Hepatic stellate cell (primary cell): ENCODE measurements around the gene SNX27.
A peak's percentile ranks its signal among the peaks of the same experiment; 100 is the strongest.
"Not testable (repeated sequence)": the region's sequence is repeated elsewhere in the genome, so short reads cannot be mapped to it uniquely, and the experiment has no call there.

Source experiments
- DNase-seq: peaks from one replicate; pipeline ENCODE4 v3.0.0; 2011; ENCODE audit warnings: low spot score

SNX27 gene

GRCh38 chr1:151641229-151641628 is 29.4 kb downstream of the SNX27 start:
- no peak for DNase-seq

DNA sequence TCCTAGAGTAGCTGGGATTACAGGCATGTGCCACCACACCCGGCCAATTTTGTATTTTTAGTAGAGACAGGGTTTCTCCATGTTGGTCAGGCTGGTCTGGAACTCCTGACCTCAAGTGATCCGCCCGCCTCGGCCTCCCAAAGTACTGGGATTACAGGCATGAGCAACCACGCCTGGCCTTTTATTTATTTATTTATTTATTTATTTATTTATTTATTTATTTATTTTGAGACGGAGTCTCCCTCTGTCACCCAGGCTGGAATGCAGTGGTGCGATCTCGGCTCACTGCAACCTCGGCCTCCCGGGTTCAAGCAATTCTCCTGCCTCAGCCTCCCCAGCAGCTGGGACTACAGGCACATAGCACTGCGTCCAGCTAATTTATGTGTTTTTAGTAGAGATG is 31.2 kb downstream of the SNX27 start:
- not testable (repeated sequence) for DNase-seq

- no peak for DNase-seq
Observed at GRCh38 chr1:151644001-151644400, 32.2 kb downstream of the SNX27 start.

DNA sequence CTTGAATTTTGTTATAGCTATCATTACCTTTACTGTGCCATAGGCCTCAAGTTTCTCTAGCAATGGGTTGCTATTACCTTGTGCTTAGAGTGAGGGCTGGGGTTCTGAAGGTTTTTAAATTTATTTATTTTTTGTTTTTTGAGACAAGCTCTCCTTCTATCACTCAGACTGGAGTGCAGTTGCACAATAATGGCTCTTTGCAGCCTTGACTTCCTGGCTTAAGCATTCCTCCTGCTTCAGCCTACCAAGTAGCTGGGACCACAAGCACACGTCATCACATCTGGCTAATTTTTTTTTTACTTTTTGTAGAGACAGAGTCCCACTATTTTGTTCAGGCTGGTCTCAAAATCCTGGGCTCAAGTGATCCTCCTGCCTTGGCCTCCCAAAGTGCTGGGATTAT is 41.5 kb downstream of the SNX27 start:
- no peak for DNase-seq

- no peak for DNase-seq
Observed at GRCh38 chr1:151655371-151655770, 43.5 kb downstream of the SNX27 start.

DNA sequence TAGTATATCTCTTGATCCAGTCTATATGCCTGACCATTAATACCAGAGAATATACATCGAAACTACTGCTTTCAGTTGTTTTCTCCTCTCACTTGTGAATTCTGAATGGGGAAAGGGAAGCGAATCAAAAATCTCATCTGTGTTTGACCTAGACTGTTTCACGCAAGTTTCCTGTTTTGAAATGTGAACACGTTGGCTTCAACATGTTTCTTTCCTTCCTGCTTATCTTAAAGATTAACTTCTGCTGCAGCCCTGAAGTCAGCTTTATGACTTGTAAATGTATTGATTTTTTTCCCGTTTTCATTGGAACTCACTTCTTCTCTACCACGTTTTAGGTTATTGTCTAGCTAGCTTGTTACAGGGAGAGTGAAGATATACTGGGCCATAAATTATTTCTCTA is 49.9 kb downstream of the SNX27 start:
- DNase-seq, result no peak

DNA sequence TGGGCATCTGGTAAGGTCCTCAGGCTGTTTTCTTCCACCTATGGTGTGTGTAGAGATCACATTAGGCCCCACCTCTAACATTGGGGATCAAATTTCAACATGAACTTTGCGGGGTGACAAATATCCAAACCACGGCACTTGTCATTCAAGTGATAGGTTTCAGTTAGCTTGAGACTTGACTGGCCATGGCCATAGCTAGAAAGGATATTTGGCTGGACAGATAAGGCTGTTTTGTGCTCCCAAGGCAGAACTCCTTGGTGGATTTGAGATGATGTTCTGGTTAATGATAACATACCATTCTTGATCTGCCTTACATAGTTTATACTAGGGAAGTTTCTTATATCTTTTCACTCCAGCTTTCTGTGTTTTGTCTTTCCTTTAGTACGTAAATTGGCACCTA is 56.2 kb downstream of the SNX27 start:
- DNase-seq, result no peak

- not testable (repeated sequence) for DNase-seq
Observed at GRCh38 chr1:151670036-151670675, 58.3 kb downstream of the SNX27 start.

GRCh38 chr1:151673407-151673806 is 61.6 kb downstream of the SNX27 start:
- no peak for DNase-seq

GRCh38 chr1:151680391-151680790 is 68.5 kb downstream of the SNX27 start:
- DNase-seq, result no peak

DNA sequence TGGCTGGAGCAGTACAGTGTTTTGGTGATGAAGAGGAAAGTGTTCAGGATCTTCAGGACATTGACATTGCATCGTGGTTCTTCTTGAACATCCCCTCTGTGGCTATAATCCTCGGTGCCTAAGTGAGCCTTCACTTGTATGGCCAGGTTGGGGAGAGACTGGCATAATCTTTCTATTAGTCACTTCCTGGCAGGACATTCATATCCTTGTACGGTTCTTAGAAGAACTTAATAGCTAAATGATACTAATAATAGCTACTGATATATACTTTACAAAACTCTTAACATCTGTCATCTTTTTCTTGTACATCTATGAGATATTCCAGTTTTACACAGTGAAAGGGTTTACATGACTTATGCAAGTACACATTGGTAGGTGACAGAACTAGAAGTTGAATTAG is 69.0 kb downstream of the SNX27 start:
- DNase-seq, result peak; percentile 83

DNA sequence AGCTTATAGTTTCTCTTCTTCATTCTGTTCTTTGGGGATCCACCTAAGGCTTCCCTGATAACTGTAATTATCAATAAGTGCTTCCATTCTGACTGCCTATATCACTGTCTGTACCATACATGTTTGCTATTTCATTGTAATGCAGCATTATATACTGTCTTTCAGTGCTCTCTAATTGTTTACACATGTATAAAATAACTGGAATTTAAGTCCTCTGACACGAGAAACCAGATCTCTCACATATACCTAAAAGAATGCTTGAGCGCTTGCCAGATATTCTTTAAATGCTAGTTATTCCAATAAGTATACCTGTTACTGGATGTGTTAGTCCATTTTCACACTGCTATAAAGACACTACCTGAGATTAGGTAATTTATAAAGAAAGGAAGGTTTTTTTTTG is 70.1 kb downstream of the SNX27 start:
- no peak for DNase-seq

DNA sequence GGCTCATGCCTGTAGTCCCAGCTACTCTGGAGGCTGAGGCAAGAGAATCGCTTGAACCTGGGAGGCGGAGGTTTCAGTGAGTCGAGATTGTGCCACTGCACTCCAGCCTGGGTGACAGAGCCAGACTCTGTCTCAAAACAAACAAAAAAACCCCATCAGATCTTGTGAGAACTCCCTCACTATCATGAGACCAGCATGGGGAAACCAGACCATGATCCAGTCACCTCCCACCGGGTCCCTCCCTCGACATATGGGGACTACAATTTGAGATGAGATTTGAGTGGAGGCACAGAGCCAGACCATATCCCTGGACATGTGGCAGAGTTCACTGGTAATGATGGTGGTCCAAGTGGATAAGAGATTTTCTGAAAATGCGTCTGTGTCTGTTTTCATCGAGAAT is 71.1 kb downstream of the SNX27 start:
- not testable (repeated sequence) for DNase-seq

DNA sequence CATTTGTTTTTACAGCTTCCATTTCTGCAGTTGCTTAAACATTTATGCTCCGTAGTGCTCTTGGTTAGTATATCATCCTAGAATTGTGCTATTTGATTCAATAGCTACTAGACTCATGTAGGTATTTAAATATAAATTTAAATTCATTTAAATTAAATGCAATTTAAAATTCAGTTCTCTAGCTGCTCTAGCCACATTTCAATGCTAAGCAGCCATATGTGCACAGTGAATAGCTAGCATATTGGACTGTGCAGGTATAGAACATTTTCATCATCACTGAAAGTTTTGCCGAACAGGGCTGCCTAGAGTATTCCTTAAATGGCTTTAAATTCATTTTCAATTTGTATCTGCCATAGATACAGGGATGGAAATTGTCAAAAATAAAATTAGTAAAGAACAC is 72.3 kb downstream of the SNX27 start:
- DNase-seq, result no peak

GRCh38 chr1:151686561-151686960 is 74.7 kb downstream of the SNX27 start:
- DNase-seq, result no peak

GRCh38 chr1:151689494-151689893 is 77.6 kb downstream of the SNX27 start:
- no peak for DNase-seq

DNA sequence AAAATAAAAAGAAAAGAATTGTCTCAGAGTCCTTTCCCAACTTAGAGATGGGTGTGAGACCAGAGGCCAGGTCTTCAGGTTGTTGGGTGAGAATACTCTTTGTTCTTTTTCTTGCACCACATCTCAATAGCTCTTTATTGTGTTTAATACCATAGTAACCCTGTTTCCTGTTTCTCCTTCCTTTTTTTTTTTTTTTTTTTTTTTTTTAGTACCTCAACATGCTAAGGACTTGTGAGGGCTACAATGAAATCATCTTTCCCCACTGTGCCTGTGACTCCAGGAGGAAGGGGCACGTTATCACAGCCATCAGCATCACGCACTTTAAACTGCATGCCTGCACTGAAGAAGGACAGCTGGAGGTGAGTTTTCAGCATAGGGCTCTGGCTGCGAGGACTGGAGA is 80.4 kb downstream of the SNX27 start:
- no peak for DNase-seq

DNA sequence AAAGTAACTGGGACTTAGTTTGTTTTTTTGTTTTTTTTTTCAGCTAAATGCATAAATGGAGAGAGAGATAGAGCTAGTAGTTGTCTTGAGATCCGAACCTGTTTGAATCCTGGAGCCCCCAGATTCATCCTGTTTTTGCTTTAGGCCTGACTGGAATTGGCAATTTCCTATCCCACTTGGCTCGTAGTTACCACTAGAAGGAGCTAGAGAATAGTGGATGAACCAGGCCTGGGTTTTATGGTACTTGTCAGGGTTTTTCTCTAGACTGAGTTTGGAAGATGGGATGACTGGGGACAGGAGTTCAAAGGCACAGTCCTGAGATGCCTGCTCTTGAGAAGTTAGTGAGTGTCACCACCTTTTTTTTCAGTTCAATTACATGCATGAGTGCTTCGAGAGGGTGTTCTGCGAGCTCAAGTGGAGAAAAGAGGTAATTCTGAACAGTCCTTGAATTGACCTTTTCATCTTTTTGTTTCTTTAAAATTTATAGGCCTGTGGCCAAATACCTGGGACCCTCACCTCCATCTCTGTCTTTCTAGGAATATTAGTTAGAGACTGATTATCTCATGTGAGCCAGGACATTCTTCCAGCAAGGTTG is 81.3 kb downstream of the SNX27 start:
- peak; percentile 52 for DNase-seq

GRCh38 chr1:151701515-151701914 is 89.7 kb downstream of the SNX27 start:
- DNase-seq, result no peak

DNA sequence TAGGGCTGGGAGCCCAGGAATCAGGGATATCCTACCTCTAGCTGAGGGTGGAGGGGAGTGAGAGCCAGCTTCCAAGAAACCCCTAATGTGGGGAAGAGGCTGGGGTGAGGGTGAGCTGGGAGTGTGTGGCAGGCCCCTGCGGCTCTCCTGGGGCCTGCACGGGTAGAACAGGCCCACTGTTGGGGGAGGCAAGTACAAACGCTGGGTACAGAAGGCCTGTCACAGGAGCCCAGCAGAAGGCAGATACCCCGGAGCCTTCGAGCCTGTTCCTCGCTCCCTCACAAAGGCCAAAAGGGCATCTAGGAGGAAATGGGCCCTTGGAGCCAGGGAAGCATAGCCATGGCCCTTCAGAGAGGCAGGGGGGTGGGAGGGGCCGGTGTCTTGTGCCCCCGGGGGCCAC is 91.1 kb downstream of the SNX27 start:
- DNase-seq, result no peak

DNA sequence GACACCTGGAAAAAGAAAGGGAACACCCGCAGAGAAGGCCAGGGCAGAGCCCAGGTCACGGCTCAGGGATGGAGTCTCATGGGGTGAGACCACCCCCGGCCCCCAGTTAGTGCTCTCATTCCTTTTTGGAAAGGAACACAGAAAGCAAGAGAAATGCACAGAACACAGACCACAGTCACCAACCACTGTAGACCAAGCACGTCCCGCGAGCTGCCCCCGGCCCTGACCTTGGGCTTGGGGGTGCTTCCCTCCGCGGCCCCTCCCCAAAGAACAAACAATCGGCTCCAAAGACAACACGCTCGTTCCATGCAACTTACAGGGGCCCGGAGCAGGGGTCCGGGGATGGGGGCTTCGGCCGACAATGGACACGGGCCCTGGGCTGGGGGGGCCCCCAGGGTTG is 92.0 kb downstream of the SNX27 start:
- no peak for DNase-seq

DNA sequence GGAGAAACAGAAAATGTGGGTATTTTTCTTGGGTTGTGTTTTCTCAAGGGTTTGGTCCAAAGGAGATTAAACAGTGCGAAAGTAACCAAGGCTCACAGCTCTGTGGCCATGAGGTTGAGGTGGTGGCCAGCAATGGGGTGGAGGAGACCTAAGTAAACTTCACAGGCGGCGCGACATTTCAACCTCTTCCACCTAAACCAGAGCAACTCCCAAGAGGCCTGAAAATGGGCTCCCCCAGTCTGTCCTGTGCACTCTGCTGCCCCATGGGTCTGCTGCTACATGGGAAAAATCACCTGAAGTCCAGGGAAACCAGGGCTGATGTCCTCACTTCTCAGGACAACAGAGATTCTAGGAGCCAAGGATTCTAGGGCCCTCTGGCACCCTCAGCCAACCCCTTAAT is 92.4 kb downstream of the SNX27 start:
- no peak for DNase-seq

DNA sequence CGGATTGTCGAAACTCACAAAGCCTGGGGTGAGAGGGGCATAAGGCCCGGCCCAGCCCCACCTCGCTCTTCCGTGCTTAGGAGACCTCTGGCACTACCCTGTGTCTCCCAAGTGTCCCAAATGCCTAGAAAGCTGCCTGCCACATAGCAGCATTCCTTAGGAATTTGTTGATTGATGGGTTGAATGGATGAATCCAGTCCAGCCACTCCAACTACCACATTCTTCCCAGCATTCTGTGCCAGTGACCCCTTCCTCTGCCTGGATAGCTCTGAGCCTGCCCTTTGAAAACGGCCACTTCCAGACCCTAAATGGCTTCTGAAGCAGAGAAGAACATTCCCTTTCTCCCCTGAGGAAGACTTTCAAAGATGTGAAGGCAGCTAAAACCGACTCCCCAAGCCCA is 93.3 kb downstream of the SNX27 start:
- no peak for DNase-seq

DNA sequence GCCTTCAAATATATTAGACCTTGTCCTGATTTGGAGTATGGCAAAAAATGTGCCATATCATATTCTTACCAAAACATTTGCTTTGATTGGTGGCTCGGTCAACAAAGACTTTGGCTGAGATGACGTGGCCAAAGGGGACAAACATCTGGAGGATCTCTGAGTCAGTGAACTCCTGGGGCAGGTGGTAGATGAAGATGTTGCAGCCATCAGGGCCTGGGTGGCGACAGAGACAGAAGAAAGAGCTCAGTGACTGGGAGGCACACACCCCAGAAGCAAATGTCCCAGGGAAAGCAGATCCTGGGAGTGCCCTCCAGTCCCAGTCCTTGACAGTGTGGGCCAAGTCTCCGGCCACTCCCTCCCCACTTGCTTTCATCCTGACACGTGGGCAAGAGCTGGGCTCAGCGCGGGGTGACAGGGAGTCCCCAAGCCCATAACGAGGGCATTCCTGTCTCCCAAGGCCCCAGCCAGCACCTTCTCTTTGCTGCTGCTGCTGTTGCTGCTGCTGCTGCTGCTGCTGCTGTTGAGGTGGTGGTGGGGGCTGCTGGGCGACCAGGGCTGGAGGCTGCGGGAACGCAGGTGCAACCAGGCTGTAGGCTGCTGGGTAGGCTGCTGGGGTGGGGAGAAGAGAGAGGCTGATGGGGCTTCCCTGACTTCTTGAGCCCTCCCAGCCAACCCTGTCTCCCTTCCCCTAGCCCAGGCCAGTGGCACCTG is 94.1 kb downstream of the SNX27 start:
- no peak for DNase-seq
